CD4-positive, alpha-beta T cell treated with Interleukin-17A for 4 hours (primary cell): ENCODE measurements around the gene C14orf180.

Experiments
- DNase-seq: peaks from one replicate; pipeline ENCODE4 v3.0.0-alpha.2; 2020; ENCODE audit warnings: mixed read lengths

C14orf180 gene

DNA sequence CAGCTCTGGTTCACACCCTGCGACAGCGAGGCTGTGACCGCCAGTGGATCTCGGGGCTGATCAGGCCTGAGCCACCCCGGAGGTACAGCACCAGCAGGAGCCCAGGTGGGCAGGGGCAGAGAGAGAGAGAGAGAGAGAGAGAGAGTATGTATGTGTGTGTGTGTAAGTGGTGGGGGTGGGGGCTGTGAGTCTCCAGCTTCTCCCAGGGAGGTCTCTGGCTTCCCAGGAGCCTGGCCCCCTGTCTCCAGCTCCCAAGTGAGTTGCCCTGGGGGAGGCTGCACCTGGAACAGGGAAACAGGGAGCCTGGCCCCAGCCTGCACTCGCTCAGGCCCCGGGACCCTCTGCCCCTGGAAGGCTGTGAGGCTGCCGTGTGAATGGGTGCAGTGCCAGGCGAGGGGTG lies 2.0 kb downstream of the C14orf180 start:
- DNase-seq: no peak

DNA sequence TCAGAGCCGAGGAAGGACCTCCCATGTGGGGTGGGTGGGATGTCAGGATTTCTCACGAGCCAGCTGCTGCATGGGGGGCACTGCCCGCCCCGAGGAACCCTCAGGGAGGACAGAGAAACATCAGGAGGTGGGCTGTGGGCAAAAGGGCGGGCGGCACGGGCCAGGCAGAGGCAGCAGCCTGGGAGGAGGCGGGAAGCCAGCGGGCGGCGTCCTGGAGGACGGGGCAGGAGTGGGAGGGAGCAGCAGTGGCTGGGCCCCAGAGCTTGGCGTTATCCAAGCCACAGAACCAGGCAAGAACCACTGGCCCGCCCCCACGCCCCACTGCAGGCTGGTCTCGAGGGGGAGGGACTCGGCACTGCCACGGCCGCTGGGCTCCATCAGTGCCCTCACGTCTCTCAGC lies 2.4 kb downstream of the C14orf180 start:
- no peak for DNase-seq

DNA sequence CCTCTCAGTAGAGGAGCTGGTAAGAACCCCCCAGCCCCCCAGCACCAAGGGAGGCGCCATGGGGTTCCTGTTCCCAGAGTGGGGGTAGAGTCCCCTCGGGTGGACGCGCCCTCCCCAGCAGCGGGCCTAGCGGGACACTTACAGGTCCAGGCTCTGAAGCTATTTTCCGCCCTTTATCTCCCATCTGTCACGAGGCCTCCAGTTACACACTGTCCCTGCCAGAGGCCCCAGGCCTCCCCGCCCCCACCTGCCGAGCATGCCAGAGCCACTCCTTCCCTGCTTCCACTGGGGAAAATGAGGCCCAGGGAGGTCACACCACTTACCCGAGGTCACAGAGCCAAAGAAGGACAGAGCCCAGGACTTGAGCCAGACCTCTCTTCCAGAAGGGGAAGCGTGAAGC lies 3.1 kb downstream of the C14orf180 start:
- no peak for DNase-seq

DNA sequence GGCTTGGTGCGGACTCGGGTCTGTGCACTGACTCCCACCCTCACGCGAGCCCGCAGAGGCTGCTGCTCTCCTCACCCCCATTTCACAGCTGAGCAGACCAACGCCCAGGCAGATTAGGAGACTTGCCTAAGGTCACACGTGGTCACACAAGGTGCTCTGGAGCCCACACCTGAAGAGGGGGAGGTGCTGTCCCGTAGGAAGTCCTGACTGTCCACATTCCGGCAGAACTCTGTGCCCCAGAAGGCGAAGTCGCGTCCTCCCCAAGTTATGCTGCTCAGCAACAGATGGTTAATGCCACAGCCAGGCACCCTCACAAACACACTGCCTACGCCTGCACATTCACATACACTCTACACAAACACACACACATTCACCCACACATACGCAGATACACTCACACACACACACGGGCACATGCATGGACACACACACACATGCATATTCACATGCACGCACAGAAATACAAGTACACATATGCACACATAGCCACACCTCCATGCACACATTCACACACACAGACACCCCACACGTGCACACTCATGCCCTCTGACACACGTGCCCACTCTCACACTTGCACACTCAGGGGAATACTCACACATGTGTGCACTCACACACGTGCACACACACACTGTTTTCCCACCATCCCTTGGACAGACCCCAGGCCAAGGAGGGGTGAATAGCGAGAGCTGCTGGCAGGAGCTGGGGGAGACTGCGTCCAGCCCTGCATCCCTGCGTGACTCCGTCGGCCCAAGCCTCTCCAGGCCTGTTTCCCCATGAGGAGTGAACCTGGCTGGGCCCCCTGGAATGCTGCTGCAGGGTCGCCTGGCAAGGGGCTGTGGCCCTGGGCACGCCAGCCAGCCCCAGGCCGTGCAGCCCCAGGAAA lies 4.1 kb downstream of the C14orf180 start:
- DNase-seq: no peak

DNA sequence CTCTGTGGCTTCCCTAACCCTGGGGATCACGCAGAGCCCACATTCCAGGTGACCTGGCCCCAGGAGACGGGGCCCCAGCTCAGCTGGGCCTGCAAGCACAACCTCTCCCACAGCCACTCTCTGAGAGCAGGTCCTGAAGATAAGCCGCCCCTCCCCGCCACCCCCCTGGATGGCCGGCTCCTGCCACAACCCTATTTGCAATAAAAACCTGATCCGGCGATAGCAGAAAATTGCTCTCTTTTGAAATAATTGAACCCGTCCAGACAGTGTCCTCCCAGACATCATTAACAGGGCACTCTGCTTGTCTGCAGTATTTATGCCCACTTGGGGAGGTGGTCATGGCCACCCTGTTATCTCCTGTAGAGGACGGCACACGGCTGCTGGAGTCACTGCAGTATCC lies 5.0 kb downstream of the C14orf180 start:
- no peak for DNase-seq

DNA sequence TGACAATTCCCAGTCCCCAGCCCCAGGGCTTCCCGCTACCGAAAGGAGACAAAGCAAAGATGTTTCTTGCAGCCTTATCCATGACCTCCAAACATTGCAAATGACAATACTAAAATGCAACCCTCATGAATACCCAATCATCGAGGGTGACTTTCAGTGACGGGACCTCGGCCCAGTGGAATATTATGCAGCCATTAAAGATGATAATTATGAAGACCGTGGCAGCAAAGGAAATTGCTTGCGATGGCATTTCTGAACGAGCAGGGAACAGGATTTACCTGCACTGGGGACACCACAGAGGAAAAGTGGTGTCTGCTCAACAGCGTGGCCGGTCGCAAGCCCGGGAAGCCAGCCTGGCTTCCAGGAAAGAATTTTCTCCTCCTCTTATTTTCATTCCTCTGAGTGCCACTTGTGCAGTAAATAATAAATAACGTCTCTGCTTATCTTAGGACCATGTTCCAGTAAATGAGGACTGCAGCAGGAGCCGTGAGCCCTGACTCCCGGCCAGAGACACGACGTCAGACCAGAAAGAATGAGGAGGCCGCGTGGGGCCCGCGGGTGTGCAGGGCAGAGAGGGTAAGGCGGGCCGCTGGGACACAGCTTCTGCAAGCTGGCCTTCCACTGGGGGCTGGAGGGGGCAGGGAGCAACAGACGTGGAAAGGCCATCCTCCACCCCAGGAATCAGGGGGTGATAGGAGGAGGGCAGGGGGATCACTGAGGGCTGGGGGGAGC lies 6.6 kb downstream of the C14orf180 start:
- DNase-seq: no peak

DNA sequence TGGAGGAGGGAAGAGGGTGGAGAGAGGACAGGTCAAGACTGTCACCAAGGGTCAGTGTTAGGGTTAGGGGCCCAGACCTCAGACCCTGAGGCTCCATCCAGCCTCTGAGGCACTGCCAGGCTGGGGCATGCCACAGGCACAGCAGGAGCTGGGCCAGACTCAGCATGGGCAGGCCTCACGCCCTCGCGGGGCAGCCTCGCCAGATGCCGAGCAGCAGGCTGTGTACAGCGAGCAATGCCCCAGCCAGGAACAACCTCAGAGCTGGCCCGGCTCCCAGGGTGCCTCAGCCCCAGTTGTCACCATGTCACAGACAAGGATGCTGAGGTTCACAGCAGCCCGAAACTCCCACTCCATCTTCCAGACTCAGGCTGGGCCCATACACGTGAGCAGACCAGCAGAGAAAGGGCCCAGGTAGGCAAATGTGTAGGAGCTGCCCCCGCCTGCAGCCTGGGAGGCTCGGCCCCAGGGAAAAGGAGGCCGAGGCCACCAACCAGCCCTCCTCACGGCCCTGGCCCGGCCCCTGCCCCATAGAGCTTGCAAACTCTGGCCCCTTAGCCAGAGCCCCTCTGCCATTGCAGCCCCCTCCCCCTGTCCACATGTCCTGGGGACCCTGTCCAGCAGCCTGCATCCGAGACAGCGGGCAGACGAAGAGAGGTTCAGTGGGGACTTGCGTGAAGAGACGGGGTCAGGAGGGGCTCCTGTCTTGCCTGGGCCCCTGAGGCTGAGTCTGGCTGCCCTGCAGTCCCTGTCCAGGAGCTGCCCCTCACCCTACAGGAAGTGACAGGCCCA lies 7.5 kb downstream of the C14orf180 start:
- no peak for DNase-seq

DNA sequence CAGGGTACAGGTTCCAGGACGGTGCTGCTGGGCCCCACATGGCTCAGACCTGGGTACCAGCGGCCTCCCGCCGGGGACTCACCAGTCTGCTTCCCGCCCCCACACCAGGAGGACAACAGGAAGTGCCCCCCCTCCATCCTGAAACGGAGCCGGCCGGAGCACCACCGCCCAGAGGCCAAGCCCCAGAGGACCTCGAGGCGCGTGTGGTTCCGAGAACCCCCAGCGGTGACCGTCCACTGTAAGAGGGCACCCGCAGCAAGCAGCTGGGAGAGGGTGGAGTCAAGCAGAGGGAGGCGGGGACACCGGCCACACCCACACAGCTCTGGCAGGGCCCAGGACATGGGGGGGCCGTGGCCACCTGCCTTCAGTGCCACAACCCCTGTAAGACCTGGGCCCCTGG lies 8.1 kb downstream of the C14orf180 start:
- DNase-seq: no peak

DNA sequence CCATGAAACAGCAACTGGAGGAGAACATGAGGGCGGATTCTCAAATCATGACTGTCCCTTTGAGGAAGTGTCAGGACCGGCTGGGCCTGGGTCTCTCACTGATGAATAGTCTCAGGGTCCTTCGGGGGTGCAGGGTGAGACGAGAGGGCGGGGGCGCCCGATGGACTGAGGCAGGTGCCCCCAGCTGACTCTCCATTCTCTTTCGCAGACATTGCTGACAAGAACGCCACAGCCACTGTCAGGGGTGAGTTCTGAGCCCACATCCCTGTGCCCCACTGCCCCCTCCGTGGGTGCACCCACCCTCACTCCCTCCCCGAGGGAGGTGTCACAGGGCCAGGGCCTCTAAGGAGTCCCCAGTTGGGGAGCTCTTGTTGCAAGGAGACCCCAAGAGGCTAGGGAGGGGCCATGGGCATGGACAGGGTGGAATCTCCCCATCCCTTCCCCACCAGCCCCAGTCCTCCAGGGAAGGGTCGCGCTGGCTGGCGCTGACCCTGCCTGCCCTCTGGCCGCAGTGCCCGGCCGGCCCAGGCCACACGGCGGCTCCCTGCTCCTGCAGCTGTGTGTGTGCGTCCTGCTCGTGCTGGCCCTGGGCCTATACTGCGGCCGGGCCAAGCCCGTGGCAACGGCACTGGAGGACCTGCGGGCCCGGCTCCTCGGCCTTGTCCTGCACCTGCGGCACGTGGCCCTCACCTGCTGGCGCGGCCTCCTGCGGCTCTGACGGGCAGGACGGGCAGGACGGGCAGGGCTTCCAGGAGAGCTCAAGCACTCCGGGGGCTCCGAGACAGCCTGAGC lies 8.7 kb downstream of the C14orf180 start:
- no peak for DNase-seq

DNA sequence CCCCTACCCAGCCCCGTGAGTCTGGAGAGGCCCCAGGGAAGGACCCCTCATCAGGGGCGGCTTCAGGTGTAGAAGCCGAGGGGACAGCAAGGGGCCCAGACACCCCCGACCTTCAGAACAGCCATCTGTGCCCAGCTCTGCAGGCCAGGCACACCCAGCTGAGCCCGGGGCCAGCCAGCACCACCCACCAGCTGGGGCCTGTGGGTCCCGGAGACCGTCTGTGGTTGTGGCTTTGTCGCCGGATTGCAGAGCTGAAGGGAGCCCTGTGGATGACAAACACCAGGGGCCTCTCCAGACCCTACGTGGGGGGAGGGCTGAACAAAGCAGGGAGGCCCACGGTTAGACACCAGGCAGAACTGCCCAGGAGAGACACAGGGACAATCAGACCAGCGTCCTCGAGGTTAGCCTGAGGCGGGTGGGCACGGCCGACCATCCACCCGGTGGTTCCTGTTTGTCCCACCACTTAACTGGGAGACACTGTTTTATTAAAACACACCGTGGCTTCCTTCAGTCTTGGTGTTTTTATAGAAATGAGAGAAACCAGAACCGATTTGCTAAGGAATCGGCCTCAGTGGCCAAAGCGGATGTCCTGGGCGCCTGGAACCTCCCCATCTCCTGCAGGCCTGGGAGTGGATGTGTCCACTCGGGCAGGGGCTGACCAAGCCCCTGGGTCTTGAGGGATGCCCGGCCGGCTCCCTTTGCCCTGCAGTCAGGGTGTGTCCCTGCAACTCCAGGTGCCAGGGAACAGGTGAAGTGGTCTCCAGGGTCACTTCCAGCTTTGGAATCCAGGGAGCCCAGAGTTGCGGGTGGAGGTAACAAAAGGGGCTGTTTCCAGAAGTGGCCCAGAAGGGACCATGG lies 10.0 kb downstream of the C14orf180 start:
- DNase-seq: no peak

DNA sequence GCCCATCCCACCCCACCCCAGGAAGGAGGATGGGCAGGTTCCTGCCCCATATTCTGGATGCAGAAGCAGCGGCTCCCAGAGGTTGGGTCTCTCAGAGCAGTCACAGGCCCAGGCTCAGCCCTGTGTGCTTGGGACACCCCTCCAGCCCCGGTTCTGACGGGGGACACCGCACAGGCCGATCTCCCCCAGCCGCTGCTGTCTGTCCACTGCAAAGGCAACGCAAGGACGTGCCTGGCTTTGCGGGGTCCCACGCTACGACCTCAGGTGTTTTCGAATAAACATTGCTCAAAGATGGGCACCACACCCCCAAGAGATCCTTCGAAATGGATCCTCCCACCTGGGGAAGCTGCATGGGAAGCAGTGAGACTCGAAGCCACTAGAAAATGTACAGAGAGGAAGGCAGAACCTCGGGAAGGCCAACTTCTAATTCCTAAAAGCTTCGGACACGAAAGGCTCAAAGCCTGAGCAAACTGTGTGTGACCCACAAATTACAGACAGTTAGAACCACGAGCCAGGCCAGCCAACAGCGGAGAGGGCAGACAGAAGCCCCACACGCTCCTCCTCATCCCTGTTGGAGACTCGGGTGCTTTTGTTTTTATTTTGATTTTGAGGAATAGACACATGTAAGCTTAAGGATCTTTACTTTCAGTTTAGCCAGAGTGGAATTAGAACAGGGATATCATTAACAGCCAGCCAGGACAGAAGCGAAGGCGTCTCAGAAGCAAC lies 10.8 kb downstream of the C14orf180 start:
- DNase-seq: no peak

DNA sequence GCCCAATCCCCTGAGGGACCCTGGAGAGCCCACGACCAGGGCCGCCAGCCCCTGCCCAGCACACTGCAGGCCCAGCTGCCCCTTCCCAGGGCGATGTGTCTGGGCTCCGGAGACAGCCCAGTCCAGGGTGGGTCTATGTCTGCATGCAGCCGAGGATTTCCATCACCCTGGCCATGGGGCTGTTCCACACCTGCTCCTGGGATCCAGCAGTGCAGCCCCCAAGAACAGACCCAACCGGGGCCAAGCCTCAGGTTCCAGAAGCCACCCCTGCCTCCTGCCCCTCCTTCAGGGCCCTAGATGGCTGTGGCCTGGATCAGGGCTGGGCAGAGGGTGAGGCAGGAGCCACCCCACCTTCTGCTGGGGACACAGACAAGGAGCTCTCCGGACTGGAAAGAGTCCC lies 11.5 kb downstream of the C14orf180 start:
- DNase-seq: no peak

DNA sequence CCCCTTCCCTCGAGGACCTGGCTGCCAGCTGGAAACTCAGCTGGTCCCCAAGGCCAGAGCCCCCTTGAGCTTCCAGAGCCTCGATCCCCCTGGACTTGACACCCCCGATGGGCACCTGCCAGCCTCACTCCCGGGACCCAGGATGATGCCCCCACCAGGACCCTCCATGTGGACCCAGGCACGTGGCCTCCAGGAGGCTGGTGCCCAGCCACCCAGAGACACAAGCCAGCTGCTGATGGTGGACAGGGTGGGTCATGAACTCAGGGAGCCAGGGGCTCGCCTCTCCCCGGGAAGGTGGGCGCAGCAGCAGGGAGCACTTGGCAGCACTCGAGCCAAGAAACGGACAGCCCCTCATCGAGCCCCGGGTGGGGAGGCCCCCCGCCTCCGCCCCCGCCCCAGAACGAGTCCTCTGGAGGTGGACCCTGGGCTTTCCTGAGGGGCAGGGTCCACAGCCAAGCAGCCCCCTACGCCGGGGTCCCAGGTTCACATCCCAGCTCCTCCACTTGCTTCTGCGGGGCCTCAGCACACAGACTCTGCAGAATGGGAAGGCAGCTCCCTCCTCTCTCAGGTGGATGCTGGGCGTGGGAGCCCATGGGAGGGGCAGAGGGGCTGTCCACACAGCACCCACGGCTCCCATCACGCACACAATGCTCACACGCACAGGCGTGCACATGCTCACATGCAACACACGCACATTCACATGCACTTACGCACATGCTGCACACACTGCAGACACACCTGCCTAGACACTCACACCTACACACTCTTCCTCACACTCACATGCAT lies 12.1 kb downstream of the C14orf180 start:
- DNase-seq: no peak

DNA sequence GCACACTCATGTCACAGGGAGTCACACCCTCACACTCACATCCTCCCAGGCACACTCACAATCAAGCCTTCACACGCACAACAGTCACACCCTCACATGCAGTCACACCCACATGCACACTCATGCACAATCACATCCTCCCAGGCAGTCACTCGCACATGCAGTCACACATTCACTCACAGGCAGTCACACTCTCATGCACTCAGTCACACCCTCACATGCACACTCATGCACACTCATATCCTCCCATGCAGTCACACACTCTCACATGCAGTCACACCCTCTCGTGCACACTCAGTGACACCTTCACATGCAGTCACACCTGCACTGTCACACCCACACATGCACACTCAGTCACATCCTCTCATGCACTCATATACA lies 12.7 kb downstream of the C14orf180 start:
- DNase-seq: no peak

DNA sequence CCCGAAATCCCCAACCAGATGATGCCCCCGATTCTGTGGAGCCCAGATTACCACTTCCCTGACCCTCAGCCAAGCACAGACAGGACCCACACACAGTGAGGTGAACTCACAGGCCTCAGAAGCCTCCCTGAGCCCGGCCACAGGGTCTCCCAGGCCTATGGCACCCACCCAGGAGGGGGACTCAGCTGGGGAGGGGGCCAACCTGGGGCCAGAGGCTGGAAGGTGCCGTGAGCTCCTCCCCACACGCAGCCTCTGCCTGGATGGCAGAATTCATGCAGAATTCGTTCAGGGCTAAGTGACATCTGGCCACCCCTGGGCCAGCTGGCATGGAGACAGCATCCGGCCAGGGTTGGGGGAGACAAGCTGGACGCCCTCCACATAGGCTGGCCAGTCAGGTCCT lies 13.2 kb downstream of the C14orf180 start:
- DNase-seq: no peak

DNA sequence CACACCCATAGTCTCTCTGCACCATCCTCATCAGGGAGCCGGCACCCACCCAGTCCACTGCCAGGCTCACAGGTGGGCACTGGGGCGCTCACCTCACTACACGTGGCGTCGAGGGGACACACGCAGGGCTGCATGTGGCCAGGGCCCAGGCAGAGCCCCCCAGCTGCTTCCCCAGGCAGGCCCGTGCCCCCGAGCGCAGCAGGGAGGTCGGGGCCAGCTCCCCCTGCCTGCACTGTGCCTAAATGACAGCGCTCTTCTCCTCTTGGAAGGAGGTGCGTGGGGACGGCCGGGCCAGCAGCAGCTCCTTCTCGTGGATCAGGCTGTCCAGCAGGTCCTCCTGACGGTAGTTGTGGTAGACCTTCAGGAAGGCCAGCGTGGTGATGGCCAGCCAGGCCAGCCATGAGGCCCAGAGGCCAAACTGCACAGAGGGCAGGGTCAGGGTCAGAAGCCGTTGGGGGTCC lies 13.7 kb downstream of the C14orf180 start:
- DNase-seq: no peak

DNA sequence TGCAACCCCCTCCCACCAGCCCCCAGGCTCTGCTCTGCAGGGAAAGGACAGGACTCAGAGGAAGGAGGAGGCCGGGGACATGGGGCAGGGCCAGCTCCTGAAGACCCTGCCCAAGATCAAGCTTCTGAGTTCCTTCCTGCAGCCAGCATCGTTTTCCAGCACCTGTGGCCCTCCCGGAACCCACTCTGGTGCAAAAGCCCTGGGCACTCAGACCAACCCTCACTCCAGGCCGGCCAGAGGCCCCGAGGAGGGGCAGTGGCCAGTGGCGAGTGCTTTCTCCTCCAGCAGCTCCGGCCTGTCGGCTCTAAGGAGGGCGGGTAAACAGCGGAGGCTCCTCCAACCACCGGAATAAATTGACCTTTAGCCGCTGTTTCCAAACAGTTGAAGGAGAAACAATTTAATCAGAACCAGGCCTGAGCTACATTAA lies 14.2 kb downstream of the C14orf180 start:
- no peak for DNase-seq

DNA sequence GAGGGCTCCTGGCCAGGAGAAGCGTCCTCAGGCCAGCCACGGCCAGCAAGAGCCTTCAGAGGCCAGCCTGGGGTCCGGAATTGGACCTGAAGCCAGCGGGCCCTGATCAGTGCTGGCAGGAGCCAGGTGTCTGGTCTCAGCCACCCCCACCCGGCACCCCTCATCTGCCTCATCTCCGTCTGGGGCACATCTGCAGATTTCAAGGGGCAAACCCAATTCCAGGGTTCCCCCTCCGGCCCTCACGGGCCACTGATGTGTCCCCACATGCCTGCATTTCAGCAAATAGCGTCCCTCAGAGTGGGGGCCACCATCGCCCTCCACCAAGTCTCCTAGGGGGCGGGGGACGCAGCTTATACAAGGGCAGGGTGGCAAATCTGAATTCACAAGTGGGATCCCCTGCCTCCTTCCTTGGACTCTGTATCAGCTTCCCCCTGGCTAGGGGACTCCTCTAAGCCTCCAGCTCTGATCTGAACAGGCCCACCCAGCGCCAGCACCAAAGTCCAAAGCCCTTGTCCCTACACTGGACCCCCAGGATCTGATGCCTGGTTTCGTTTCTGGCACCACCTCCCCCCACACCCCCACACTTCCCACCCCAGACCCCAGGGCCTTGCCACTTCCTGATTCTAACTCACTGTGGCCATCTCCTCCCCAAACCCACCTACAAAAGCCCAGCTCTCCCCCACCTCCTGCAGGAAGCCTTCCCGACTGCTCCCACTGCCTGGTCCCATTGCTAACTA lies 14.9 kb downstream of the C14orf180 start:
- no peak for DNase-seq

DNA sequence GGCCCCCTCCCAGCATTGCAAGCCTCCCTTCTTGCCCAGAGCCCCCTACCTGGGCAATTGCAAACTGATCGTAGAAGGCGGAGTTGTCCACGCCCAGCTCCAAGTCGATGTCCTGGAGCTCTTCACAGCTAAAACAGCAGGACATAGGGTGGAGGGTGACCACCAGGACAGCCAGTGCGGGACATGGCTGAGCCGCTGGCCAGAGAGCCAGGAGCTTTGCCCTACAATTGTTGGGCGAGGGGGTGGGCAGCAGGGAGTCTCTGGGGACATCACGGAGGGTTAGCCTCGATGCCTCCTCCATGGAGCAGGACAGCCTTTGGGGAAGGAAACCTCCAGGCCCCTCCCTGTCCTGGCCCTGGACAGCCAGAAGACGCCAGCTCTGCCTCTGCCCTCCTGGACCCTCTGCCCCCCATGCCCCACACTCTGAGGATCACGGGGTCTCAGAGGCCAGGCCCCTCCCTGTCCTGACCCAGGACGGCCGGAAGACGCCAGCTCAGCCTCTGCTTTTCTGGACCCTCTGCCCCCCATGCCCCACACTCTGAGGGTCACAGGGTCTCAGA lies 15.6 kb downstream of the C14orf180 start:
- DNase-seq: no peak
